Testis (tissue), 3 donors: ENCODE measurements around the gene OR4D9. TPM values are rescaled to one million over a fixed set of nuclear protein-coding genes. Genes with fewer than 3 reads are reported as not detected.

Source experiments
- DNase-seq: peaks from one replicate; pipeline ENCODE4 v3.0.0-alpha.2; 2019
- H3K27ac ChIP-seq, 2 donors: fragments of 200-600 bp; sonication (generic); one replicate each; pipeline ENCODE4 v1.5.1; 2019
- H3K27me3 ChIP-seq: fragments of 200-600 bp; sonication (generic); one replicate; pipeline ENCODE4 v1.5.1; 2019
- H3K36me3 ChIP-seq: fragments of 200-600 bp; sonication (generic); one replicate; pipeline ENCODE4 v1.5.1; 2017; ENCODE audit warnings: low read depth; ENCODE audit errors: missing control alignments
- H3K4me1 ChIP-seq: fragments of 200-600 bp; sonication (generic); one replicate; pipeline ENCODE4 v1.5.1; 2019
- H3K4me3 ChIP-seq, 2 donors: fragments of 200-600 bp; sonication (generic); one replicate each; pipeline ENCODE4 v1.5.1; 2017 to 2019
- H3K9me3 ChIP-seq: fragments of 200-600 bp; sonication (generic); one replicate; pipeline ENCODE4 v1.5.1; 2017
- POLR2A ChIP-seq: fragments of 450-650 bp; IDR thresholded peaks from one replicate; pipeline ENCODE4 v1.6.1; 2017; ENCODE audit warnings: antibody characterized with exemption, mild to moderate bottlenecking, moderate library complexity
- WGBS, 2 donors: methylation state at CpG; one replicate each; pipeline ENCODE4 v1.1.5; 2018; 5-methylcytosine and 5-hydroxymethylcytosine counted together
- intact Hi-C: fragments of 100-400 bp; cut with DNase I; formaldehyde crosslinking; loops from one replicate; pipeline ENCODE4 v1.15.1; 2023; ENCODE audit warnings: low total_unique reads
- polyA plus RNA-seq: library from polyadenylated mRNA; stranded (reverse); fragments of 350-450 nt; fragmentation: Illumina TruSeq; extraction: RNeasy Lipid Tissue Mini Kit (QIAGEN cat#74804); gene quantifications from one replicate; pipeline ENCODE4 v1.2.3, GENCODE V29; 2014; ENCODE audit warnings: low read depth, low replicate concordance; ENCODE audit not compliant: insufficient read depth
- total RNA-seq, 2 donors: library from RNA; depleted of rRNA; stranded (reverse); fragments of >200 nt; gene quantifications; one replicate each; pipeline ENCODE4 v1.2.3, GENCODE V29; 2016
- TF ChIP-seq, protein P1 (sequence below), 3 experiments: fragments of 450-650 bp in 2 of 3; fragments of 200-600 bp in 1 of 3; sonication (generic) in 1 of 3; IDR thresholded peaks; one replicate each; pipeline ENCODE4 v1.5.1; 2016 to 2019; ENCODE audit warnings: antibody characterized with exemption in 3 of 3, mild to moderate bottlenecking in 2 of 3, moderate library complexity in 1 of 3

The OR4D9 gene
- total and polyA plus RNA-seq, 3 donors from 2014 or later = not detected

DNA sequence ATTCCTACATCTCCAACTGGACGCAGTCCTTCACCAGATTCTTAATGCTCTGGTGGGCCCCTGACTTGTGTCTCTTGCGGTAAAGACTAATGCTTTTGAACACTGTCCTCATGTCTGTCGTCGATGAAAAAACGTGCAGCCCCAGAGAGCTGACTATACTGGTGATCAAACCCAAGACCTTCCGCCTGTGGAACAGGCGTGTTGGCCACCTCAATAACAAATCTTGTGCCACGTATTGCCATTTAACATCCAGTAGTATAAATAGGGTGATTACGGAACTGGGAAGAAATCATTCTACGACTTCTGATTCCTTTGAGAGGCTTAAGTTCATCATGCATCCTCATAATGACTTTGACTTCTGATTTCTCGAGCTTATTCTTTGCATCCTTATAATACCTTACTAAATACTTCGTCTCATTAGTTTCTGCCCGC is 45.6 kb downstream of the OR4D9 start:
- TF ChIP-seq, protein P1, sequence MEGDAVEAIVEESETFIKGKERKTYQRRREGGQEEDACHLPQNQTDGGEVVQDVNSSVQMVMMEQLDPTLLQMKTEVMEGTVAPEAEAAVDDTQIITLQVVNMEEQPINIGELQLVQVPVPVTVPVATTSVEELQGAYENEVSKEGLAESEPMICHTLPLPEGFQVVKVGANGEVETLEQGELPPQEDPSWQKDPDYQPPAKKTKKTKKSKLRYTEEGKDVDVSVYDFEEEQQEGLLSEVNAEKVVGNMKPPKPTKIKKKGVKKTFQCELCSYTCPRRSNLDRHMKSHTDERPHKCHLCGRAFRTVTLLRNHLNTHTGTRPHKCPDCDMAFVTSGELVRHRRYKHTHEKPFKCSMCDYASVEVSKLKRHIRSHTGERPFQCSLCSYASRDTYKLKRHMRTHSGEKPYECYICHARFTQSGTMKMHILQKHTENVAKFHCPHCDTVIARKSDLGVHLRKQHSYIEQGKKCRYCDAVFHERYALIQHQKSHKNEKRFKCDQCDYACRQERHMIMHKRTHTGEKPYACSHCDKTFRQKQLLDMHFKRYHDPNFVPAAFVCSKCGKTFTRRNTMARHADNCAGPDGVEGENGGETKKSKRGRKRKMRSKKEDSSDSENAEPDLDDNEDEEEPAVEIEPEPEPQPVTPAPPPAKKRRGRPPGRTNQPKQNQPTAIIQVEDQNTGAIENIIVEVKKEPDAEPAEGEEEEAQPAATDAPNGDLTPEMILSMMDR (IDR thresholded peaks at IDR 0.05) = no peak
- no peak for TF ChIP-seq POLR2A
- H3K27me3 ChIP-seq = no peaks in the 10 kb centered on the region
- DNase-seq = no peak
- H3K4me3 ChIP-seq = peak overlapping the region; percentile 24 to 36
- WGBS, 2 donors = 18 to 40% methylated on average over 13 of the region's 13 CpGs
- intact Hi-C loops = no loop called here
- H3K9me3 ChIP-seq = no peaks in the 10 kb centered on the region
- H3K36me3 ChIP-seq = no peaks in the 10 kb centered on the region
- H3K4me1 ChIP-seq = peaks cover 5% of the 10 kb centered on the region
- H3K27ac ChIP-seq = peak overlapping the region in 1 of 2 donors; percentile 68

DNA sequence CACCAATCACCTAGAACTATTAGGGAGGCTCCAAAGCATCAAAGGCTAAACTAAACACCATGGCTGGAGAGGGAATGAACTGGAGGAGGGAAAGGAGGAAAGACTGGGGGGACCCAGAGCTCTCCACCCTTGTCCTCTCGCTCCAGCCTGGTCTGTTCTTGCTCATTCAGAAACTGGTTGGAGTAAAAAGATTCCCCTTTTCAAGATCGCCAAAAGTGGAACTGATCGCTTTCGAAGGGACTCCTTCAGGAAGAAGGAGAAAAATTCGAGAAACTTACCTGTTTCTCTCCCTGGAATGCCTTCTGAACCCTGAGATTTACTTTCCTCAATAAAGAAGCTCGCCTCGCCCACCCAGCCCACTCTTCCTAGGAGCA is 46.9 kb downstream of the OR4D9 start:
- TF ChIP-seq, protein P1 (IDR thresholded peaks at IDR 0.05) = no peak
- TF ChIP-seq POLR2A = no peak
- H3K9me3 ChIP-seq = no peaks in the 10 kb centered on the region
- H3K4me3 ChIP-seq = peak overlapping the region in 1 of 2 donors; percentile 24
- DNase-seq = no peak
- H3K27ac ChIP-seq = no peak overlapping the region
- H3K36me3 ChIP-seq = no peaks in the 10 kb centered on the region
- H3K4me1 ChIP-seq = peaks cover 5% of the 10 kb centered on the region
- WGBS, 2 donors = 52 to 60% methylated on average over 7 of the region's 7 CpGs
- intact Hi-C loops = no loop called here
- H3K27me3 ChIP-seq = no peaks in the 10 kb centered on the region

DNA sequence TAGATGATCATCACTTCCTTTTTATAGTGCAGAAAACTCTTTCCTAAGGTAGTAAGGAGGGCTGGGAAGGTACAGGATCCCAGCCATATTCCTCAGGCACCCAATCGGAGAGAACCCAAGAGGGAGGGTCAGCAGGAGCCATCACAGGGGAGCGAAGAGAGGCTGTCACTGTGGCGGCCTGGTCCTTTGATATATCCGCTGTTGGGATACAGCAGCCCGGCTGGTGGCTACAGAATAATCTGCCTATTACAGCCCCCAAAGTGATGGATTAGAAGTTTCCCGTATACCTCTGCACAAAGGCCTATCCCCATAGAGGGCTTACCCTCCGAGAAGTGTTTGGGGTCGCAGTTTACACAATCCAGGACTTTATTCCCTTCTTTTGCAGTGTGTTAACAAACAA is 48.5 kb downstream of the OR4D9 start:
- 40 to 52% methylated on average over 8 of the region's 8 CpGs for WGBS, 2 donors
- H3K27ac ChIP-seq = peak overlapping the region; percentile 85 to 91
- peak overlapping the region; percentile 81 to 89 for H3K4me3 ChIP-seq
- intact Hi-C loops = loop anchor here (10.0 kb wide), 1 partner anchor 105 kb away; the partner anchor contains the start of gene PATL1
- H3K9me3 ChIP-seq = no peaks in the 10 kb centered on the region
- peaks cover 5% of the 10 kb centered on the region for H3K4me1 ChIP-seq
- no peak for DNase-seq
- no peaks in the 10 kb centered on the region for H3K36me3 ChIP-seq
- TF ChIP-seq, protein P1 (IDR thresholded peaks at IDR 0.05) = no peak
- TF ChIP-seq POLR2A = no peak
- H3K27me3 ChIP-seq = no peaks in the 10 kb centered on the region

DNA sequence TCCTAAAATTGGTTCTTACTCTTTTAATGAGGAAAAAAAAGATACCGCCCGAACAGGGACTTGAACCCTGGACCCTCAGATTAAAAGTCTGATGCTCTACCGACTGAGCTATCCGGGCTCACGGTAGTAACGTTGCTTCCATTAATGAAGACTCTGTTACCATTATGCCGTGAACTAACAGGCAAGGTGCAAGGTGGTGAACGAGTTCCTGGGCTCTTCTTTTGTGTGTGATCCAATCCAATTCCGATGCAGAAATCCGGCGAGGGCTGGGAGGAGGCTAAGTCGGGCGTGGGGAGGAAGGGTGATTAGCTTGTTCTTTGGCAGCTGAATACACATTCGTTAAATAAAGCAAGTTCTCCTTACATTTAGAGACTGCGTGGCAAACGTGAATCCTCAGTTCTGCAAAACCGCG is 49.0 kb downstream of the OR4D9 start:
- peak; percentile 81 for DNase-seq
- H3K27ac ChIP-seq = peak overlapping the region; percentile 85 to 91
- no peaks in the 10 kb centered on the region for H3K36me3 ChIP-seq
- H3K27me3 ChIP-seq = no peaks in the 10 kb centered on the region
- no peaks in the 10 kb centered on the region for H3K9me3 ChIP-seq
- H3K4me1 ChIP-seq = peaks cover 5% of the 10 kb centered on the region
- peak overlapping the region; percentile 81 to 89 for H3K4me3 ChIP-seq
- intact Hi-C loops = loop anchor here (10.0 kb wide), 1 partner anchor 105 kb away; the partner anchor contains the start of gene PATL1
- 0 to 1% methylated on average over 18 of the region's 18 CpGs for WGBS, 2 donors
- TF ChIP-seq, protein P1 (IDR thresholded peaks at IDR 0.05) = no peak
- no peak for TF ChIP-seq POLR2A
